HUES48 (cell line): ENCODE measurements around the gene CD8A.

Experiments
- H3K27ac ChIP-seq: one replicate; pipeline ENCODE4 v1.7.0; 2013; ENCODE audit warnings: low read depth, low read length, inconsistent platforms
- H3K27me3 ChIP-seq: 2 replicates; pipeline ENCODE4 v1.6.1; 2013; ENCODE audit warnings: mild to moderate bottlenecking, low read length; ENCODE audit not compliant: control insufficient read depth, insufficient read depth
- H3K36me3 ChIP-seq: 2 replicates; pipeline ENCODE4 v1.6.1; 2013; ENCODE audit warnings: low read length; ENCODE audit not compliant: control insufficient read depth, insufficient read depth
- H3K4me1 ChIP-seq: 2 replicates; pipeline ENCODE4 v1.6.1; 2013; ENCODE audit warnings: mild to moderate bottlenecking, low read length; ENCODE audit not compliant: control insufficient read depth, insufficient read depth
- H3K4me3 ChIP-seq: 2 replicates; pipeline ENCODE4 v1.5.1; 2013; ENCODE audit warnings: mild to moderate bottlenecking, low read depth, low read length
- H3K9ac ChIP-seq: 2 replicates; pipeline ENCODE4 v1.6.1; 2013; ENCODE audit warnings: mild to moderate bottlenecking, low read depth, low read length, moderate library complexity
- H3K9me3 ChIP-seq: 2 replicates; pipeline ENCODE4 v1.6.1; 2013; ENCODE audit warnings: low read length; ENCODE audit not compliant: control insufficient read depth, insufficient read depth

The CD8A gene

DNA sequence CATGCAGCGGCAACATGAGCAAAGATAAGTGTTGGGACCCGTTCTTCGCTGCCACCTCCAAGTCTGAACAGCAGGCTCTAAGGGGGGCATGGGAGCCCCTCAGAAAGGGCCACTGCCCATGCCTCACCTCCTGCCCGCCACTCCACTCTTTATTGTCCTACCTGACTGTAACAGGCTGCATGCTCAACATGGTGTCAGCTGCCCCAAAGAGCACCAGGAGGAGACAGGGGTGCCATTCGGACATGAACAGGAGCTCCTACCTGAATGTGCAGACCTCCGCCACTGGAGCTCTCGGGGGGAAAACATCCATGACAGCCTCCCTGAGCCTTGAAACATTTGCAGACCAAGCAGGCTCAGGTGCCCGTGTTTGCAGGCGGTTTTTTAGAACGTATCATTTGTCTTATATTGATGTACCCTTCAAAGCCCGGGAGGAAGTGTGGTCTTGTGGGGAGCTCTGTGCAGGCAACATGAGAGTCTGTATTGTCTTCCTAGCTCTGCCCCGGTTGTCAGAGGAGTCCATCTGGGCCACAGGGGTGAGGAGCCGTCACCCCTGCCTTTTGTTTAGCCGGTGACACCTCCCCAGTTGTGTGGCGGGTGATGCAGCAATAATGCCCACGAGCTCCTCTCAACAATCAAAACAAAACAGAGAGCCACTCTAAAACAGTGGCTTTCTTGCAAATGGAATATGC is 35.1 kb upstream of the CD8A start:
- H3K9ac ChIP-seq = no peak overlapping the region
- no peaks in the 10 kb centered on the region for H3K36me3 ChIP-seq
- no peaks in the 10 kb centered on the region for H3K27me3 ChIP-seq
- H3K27ac ChIP-seq = no peak overlapping the region
- no peaks in the 10 kb centered on the region; the same call in 1 of the 2 replicates for H3K9me3 ChIP-seq
- H3K4me1 ChIP-seq = no peaks in the 10 kb centered on the region
- H3K4me3 ChIP-seq = no peak overlapping the region

DNA sequence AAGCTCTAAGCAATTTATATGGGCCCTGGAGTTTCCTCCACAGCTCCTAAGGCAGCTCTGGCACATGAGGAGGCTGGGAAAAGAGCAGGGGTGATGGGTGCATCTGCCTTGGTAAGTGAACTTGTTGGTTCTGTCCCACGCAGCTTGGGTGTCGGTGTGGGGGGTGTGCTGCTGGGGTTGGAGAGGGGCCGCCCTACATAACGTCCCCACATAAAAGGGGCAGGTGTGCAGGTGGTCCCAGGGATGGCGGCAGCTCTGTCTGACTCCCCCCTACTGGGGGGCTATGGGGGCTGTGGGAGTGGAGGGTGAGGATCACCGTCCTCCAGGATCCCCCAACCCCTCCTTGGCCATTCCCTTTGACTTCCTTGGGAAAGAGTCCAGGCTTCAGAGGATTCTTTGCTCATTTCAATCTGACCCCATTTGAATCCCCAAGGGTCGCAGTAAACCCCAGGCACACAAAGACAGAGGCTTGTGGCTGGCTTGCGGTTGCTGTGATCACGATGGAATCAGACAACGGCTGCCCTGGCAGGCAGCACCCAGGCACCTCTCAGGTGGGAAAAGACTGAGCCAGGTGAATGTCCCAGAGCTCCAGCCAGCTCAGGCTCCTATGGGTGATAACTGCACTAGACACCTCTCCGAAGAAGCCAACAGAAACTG is 34.5 kb upstream of the CD8A start:
- H3K9ac ChIP-seq = no peak overlapping the region
- H3K4me1 ChIP-seq = no peaks in the 10 kb centered on the region
- no peaks in the 10 kb centered on the region for H3K36me3 ChIP-seq
- no peak overlapping the region for H3K27ac ChIP-seq
- no peaks in the 10 kb centered on the region; the same call in 1 of the 2 replicates for H3K9me3 ChIP-seq
- H3K27me3 ChIP-seq = no peaks in the 10 kb centered on the region
- H3K4me3 ChIP-seq = no peak overlapping the region

DNA sequence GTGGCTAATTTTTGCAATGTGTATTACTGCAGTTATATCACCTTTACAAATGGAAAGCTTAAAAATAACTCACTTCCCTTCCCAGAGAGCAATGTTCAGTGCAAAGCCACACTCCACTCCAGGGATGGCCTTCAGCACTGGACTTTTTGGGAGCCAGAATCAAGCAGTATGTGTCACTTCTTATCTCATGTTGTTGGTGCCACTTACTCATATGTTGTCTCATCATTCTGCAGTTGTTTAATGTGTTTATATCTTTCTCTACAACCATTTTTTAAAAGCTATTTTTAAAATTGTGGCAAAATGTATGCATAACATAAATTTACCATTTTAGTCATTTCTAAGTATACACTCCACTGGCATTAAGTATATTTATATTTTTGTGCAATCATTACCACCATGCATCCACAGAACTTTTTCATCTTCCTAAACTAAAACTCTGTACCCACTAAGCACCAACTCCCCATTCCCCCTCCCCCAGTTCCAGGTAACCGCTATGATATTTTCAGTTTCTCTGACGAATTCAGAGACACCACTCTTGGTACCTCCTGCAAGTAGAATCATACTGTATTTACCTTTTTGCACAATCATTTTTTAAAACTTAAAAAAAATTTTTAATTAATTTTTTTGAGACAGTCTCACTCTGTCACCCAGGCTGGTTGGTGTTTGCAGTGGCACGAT is 32.1 kb upstream of the CD8A start:
- Histone ChIP-seq H3K4me1 (no peaks in the 10 kb centered on the region), H3K9me3 (no peaks in the 10 kb centered on the region; the same call in 1 of the 2 replicates), H3K27me3 (no peaks in the 10 kb centered on the region), H3K9ac (no peak overlapping the region), H3K36me3 (no peaks in the 10 kb centered on the region), H3K27ac (no peak overlapping the region), H3K4me3 (no peak overlapping the region)

DNA sequence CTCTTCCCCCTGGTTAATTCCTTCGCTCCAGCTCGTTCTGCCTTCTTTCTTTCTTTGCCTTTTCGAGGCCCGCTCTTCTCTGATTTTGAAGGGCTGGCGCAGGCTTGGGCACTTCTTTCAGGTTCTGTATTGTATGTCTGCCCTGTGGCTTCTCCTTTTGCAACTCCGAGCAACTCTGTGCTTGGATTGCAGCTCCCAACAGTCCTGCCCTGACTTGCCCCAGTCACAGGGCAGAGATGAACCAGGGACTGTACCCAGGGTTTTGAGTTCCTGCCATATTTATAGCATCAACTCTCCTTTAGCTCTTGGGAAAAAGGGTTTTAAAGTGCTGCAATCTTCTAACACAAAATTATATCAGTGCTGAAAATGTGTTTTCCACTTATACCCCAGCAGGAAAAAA is 31.1 kb upstream of the CD8A start:
- no peak overlapping the region for H3K27ac ChIP-seq
- H3K4me3 ChIP-seq = no peak overlapping the region

DNA sequence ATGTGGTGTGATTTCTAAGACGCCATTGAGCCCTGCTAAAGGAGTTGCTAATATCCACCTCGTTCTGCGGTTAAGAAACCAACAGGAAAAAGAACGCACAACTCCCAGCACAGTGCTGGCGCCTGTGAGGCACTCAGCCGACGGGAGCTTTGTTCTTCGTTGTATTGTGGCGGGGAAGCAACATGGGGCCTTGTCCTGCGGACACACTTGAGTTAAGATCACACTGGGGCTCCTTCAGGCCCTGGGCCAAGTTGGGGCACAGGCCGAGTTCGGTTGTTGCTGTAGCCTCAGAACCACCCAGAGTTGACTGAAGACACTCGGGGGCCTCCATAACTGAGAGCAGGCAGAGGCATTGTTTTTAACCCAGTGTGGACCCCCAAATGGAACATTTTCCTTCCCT is 30.6 kb upstream of the CD8A start:
- no peak overlapping the region for H3K9ac ChIP-seq
- H3K27ac ChIP-seq = no peak overlapping the region
- no peak overlapping the region for H3K4me3 ChIP-seq
- H3K9me3 ChIP-seq = no peaks in the 10 kb centered on the region; the same call in 1 of the 2 replicates
- H3K36me3 ChIP-seq = no peaks in the 10 kb centered on the region
- H3K4me1 ChIP-seq = no peaks in the 10 kb centered on the region
- no peaks in the 10 kb centered on the region for H3K27me3 ChIP-seq

More for the DNA sequence above, 31.1 kb upstream of the CD8A start:
- H3K9me3 ChIP-seq = no peaks in the 10 kb centered on the region; the same call in 1 of the 2 replicates
- no peaks in the 10 kb centered on the region for H3K4me1 ChIP-seq
- H3K36me3 ChIP-seq = no peaks in the 10 kb centered on the region
- H3K27me3 ChIP-seq = no peaks in the 10 kb centered on the region
- H3K9ac ChIP-seq = no peak overlapping the region

DNA sequence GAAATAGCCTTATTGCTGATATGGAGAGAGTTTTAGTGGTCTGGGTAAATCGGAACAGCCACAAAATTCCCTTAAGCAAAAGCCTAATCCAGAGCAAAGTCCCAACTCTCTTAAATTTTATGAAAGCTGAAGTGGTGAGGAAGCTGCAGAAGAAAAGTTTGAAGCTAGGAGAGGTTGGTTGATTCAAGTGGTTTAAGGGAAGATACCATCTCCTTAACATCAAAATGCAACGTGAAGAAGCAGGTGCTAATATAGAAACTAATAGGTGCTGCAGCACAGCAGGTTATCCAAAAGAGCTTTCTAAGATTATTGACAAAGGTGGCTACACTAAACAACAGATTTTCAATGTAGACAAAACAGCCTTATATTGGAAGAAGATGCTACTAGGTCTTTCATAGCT is 28.2 kb upstream of the CD8A start:
- Histone ChIP-seq H3K36me3 (no peaks in the 10 kb centered on the region), H3K27ac (no peak overlapping the region), H3K27me3 (no peaks in the 10 kb centered on the region), H3K9me3 (no peaks in the 10 kb centered on the region; the same call in 1 of the 2 replicates), H3K9ac (no peak overlapping the region), H3K4me1 (no peaks in the 10 kb centered on the region), H3K4me3 (no peak overlapping the region)

DNA sequence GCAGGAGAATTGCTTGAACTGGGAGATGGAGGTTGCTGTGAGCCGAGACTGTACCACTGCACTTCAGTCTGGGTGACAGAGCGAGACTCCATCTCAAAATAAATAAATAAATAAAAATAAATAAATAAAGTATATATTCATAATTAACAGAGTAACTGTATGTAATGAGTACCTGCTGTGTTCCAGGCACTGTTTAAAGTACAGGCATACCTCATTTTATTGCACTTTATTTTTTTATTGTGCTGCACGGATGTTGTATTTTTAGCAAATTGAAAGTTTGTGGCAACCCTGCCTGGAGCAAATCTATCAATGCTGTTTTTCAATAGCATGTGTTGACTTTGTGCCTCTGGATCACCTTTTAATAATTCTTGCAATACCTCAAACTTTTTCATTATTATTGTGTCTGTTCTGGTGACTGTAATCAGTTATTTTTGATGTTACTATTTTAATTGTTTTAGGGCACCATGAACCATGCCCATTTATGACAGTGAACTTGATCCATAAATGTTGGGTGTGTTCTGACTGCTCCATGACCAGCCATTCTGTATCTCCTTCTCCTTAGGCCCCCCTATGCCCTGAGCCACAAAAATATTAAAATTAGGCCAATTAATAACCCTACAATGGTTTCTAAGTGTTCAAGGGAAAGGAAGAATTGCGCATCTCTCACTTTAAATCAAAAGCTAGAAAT is 27.5 kb upstream of the CD8A start:
- no peak overlapping the region for H3K4me3 ChIP-seq
- H3K36me3 ChIP-seq = no peaks in the 10 kb centered on the region
- no peak overlapping the region for H3K27ac ChIP-seq
- H3K4me1 ChIP-seq = no peaks in the 10 kb centered on the region
- H3K27me3 ChIP-seq = no peaks in the 10 kb centered on the region
- no peaks in the 10 kb centered on the region; the same call in 1 of the 2 replicates for H3K9me3 ChIP-seq
- H3K9ac ChIP-seq = no peak overlapping the region

DNA sequence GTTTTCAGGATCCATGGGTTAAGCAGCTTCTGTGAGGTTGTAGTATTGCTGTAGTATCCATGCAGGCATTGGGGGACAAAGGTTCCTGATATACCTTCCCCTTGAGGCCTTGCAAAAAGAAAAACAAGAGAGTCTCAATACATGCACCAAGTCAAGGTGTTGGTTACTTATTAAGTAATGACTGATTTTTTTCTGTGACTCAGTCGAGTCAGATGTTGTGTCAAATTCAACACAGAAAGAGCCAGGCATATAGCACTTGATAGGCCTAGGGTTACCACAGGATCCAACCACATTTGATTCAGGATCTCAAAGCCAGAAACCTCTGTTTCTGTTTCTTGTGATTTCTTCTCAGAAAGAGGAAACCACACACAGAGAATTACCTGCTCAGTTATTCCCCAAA is 24.9 kb upstream of the CD8A start:
- no peaks in the 10 kb centered on the region for H3K27me3 ChIP-seq

DNA sequence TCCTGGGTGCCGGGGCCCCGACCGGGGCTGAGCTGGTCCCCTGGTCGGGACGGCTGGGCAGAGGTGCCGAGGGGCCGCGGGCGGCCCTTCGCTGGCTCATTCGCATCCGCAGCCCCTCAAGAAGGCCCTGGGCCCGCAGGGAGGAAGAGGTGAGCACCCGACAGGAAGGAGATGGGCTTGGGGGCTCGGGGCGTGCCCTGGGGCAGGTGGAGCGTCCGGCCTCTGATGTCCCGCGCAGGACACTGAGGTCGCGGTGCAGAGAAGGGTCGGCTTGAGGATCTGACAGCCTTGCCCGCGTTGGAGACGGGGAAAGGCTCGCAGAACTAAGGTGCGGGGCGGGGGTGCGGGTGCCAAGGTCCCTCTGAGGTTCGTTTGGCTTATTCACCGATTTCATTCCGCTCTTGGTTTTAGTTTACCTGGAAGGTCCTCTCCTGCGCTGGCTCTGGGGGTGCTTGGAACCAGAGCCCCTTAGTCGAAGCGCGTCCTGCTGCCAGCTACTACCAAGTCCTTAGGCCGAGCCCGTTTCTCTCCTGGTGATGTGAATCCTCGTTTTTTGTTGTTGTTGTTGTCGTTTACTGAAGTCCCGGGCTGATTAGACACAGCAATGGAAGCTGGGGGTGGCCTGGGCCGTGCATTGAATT is 18.9 kb upstream of the CD8A start:
- Histone ChIP-seq H3K27ac (no peak overlapping the region), H3K9me3 (no peaks in the 10 kb centered on the region), H3K4me1 (no peaks in the 10 kb centered on the region), H3K36me3 (no peaks in the 10 kb centered on the region), H3K27me3 (peaks cover 26% of the 10 kb centered on the region), H3K4me3 (no peak overlapping the region), H3K9ac (no peak overlapping the region)

More for the DNA sequence above, 24.9 kb upstream of the CD8A start:
- no peaks in the 10 kb centered on the region for H3K9me3 ChIP-seq
- no peaks in the 10 kb centered on the region for H3K36me3 ChIP-seq
- H3K27ac ChIP-seq = no peak overlapping the region
- H3K4me3 ChIP-seq = no peak overlapping the region
- H3K4me1 ChIP-seq = no peaks in the 10 kb centered on the region
- no peak overlapping the region for H3K9ac ChIP-seq

DNA sequence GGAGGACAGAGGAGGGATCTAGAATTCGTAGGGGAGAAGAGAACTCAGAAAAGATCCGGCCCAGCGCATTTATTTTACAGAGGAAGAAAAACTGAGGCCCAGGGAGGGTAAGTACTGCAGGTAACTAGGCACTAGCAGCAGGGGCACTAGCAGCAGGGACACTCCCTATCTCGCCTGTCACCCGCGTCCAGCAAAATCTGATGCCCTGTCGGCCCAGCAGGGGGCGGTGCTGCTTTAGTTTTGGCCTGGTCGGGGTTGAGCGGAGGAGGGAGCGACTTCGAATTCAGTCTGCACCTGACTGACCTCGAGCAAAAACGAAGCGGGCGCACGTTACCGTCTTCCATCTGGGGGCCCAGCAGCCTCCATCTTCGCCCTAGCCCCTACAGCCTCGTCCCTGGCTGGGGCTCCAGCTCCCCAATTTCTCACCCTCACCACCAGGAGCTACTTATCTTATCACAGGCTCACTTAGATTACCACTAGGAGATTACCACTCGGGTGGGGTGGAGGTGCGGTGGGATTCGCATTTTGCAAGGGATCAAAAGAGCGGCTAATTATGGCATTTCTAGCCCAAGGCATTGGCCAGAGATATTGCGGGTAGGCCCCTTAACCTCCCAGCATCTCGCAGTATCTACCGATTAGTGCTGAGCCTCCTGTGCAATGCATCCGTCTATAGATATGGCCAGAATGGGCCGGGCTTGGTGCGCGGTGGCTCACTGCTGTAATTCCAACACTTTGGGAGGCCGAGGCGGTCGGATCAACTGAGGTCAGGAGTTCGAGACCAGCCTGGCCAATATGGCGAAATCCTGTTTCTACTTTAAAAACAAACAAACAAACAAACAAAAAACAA is 17.8 kb upstream of the CD8A start:
- H3K4me1 ChIP-seq = no peaks in the 10 kb centered on the region
- H3K27me3 ChIP-seq = peaks cover 26% of the 10 kb centered on the region
- H3K4me3 ChIP-seq = peak overlapping the region; percentile 63
- no peaks in the 10 kb centered on the region for H3K9me3 ChIP-seq
- no peaks in the 10 kb centered on the region for H3K36me3 ChIP-seq
- H3K9ac ChIP-seq = no peak overlapping the region
- H3K27ac ChIP-seq = no peak overlapping the region
